ENCODE results near the gene TRIM44.

GRCh38 chr11:35815556-35816315, 153.2 kb downstream of the TRIM44 start:
- no peak for TF ChIP-seq CTCF (IDR thresholded peaks at IDR 0.05 in 8 of 11, conservative IDR thresholded peaks at IDR 0.05 in 3 of 11)
- peak in 1 of 3 donors; percentile 42 for TF ChIP-seq POLR2AphosphoS5 (IDR thresholded peaks at IDR 0.05)
- no peak for TF ChIP-seq POLR2A (IDR thresholded peaks at IDR 0.05)

Data from spleen (tissue), 7 donors.